HEK293 (cell line): ENCODE data around the gene LAX1.

Experiments used
- CTCF ChIA-PET: fragments of 350-600 bp; formaldehyde crosslinking; extraction: SDS; loops from one replicate; lab custom pipeline; 2021; ENCODE audit warnings: antibody characterized with exemption; lab: Yijun Ruan, JAX
- POLR2A ChIA-PET: fragments of 300-600 bp; formaldehyde crosslinking; extraction: SDS; loops from one replicate; lab custom pipeline; 2020; ENCODE audit warnings: antibody characterized with exemption, inconsistent platforms; lab: Yijun Ruan, JAX
- H3K27ac ChIP-seq: fragments of 200-500 bp; sonication (Bioruptor generic); 2 replicates; pipeline ENCODE4 v1.5.1; 2014; ENCODE audit warnings: low read depth, low read length, control low read depth, inconsistent platforms; ENCODE audit errors: extremely low read depth
- H3K36me3 ChIP-seq, 2 experiments: fragments of 200-500 bp in 1 of 2; sonication (Bioruptor generic) in 1 of 2; 1 replicate in 1 of 2; 2 replicates in 1 of 2; pipeline ENCODE4 v1.5.1; 2014 to 2017; ENCODE audit warnings: inconsistent platforms in 2 of 2, low read length in 2 of 2; ENCODE audit not compliant: control insufficient read depth in 2 of 2, insufficient read depth in 1 of 2
- H3K4me1 ChIP-seq: fragments of 200-500 bp; sonication (Bioruptor generic); 2 replicates; pipeline ENCODE4 v1.5.1; 2014; ENCODE audit warnings: mild to moderate bottlenecking, low read length, inconsistent platforms; ENCODE audit not compliant: control insufficient read depth, insufficient read depth
- H3K4me3 ChIP-seq: 2 replicates; pipeline ENCODE4 v1.5.1; 2011; ENCODE audit warnings: low read depth, mild to moderate bottlenecking, control low read depth, low read length, moderate library complexity
- H3K9me3 ChIP-seq: fragments of 200-500 bp; sonication (Bioruptor generic); 2 replicates; pipeline ENCODE4 v1.5.1; 2014; ENCODE audit warnings: low read depth, low read length, inconsistent platforms; ENCODE audit not compliant: control insufficient read depth, insufficient read depth
- KLF8 ChIP-seq: fragments of 450-650 bp; formaldehyde crosslinking; IDR thresholded peaks from 2 replicates; pipeline ENCODE4 v1.5.1; 2016; ENCODE audit warnings: missing biosample characterization, missing genetic modification characterization
- PRDM1 ChIP-seq: fragments of 450-650 bp; formaldehyde crosslinking; IDR thresholded peaks from 2 replicates; pipeline ENCODE4; 2016; ENCODE audit warnings: missing biosample characterization, missing genetic modification characterization
- RBAK ChIP-seq: fragments of 450-650 bp; formaldehyde crosslinking; IDR thresholded peaks from 2 replicates; pipeline ENCODE4 v1.5.1; 2016; ENCODE audit warnings: missing biosample characterization, missing genetic modification characterization
- TRIM28 ChIP-seq: IDR thresholded peaks from 2 replicates; pipeline ENCODE4 v1.6.1; 2011; ENCODE audit warnings: low read length, control low read depth, borderline replicate concordance
- YY1 ChIP-seq: fragments of 450-650 bp; formaldehyde crosslinking; IDR thresholded peaks from 2 replicates; pipeline ENCODE4 v1.5.1; 2018; ENCODE audit warnings: missing biosample characterization, missing genetic modification characterization
- ZBTB21 ChIP-seq: fragments of 450-650 bp; formaldehyde crosslinking; IDR thresholded peaks from 2 replicates; pipeline ENCODE4 v1.5.1; 2017; ENCODE audit warnings: missing biosample characterization, missing genetic modification characterization
- ZBTB48 ChIP-seq: fragments of 450-650 bp; formaldehyde crosslinking; IDR thresholded peaks from 2 replicates; pipeline ENCODE4 v1.5.1; 2016; ENCODE audit warnings: missing biosample characterization, missing genetic modification characterization
- ZFP37 ChIP-seq: fragments of 450-650 bp; formaldehyde crosslinking; IDR thresholded peaks from 2 replicates; pipeline ENCODE4 v1.5.1; 2016; ENCODE audit warnings: missing biosample characterization, missing genetic modification characterization
- ZNF155 ChIP-seq: fragments of 450-650 bp; formaldehyde crosslinking; IDR thresholded peaks from 2 replicates; pipeline ENCODE4 v1.5.1; 2016; ENCODE audit warnings: missing biosample characterization, missing genetic modification characterization
- ZNF16 ChIP-seq: fragments of 450-650 bp; formaldehyde crosslinking; IDR thresholded peaks from 2 replicates; pipeline ENCODE4 v1.5.1; 2016; ENCODE audit warnings: low read depth, missing biosample characterization, missing genetic modification characterization
- ZNF202 ChIP-seq: fragments of 450-650 bp; formaldehyde crosslinking; IDR thresholded peaks from 2 replicates; pipeline ENCODE4 v1.5.1; 2016; ENCODE audit warnings: missing biosample characterization, missing genetic modification characterization, borderline replicate concordance
- ZNF221 ChIP-seq: fragments of 450-650 bp; formaldehyde crosslinking; IDR thresholded peaks from 2 replicates; pipeline ENCODE4 v1.5.1; 2017; ENCODE audit warnings: missing biosample characterization, missing genetic modification characterization, borderline replicate concordance
- ZNF239 ChIP-seq: fragments of 450-650 bp; formaldehyde crosslinking; IDR thresholded peaks from 2 replicates; pipeline ENCODE4 v1.5.1; 2016; ENCODE audit warnings: missing biosample characterization, missing genetic modification characterization
- ZNF404 ChIP-seq: fragments of 450-650 bp; formaldehyde crosslinking; IDR thresholded peaks from 2 replicates; pipeline ENCODE4 v1.5.1; 2017; ENCODE audit warnings: missing biosample characterization, missing genetic modification characterization
- ZNF549 ChIP-seq: fragments of 450-650 bp; IDR thresholded peaks from 2 replicates; pipeline ENCODE4 v1.5.1; 2018; ENCODE audit warnings: missing biosample characterization, missing genetic modification characterization, mild to moderate bottlenecking, inconsistent platforms, moderate library complexity
- ZNF768 ChIP-seq: fragments of 450-650 bp; formaldehyde crosslinking; IDR thresholded peaks from 2 replicates; pipeline ENCODE4 v1.5.1; 2018; ENCODE audit warnings: missing biosample characterization, mild to moderate bottlenecking, missing genetic modification characterization
- ZNF785 ChIP-seq: fragments of 450-650 bp; formaldehyde crosslinking; IDR thresholded peaks from 2 replicates; pipeline ENCODE4 v1.5.1; 2016; ENCODE audit warnings: missing biosample characterization, missing genetic modification characterization
- ZSCAN30 ChIP-seq: fragments of 450-650 bp; IDR thresholded peaks from 2 replicates; pipeline ENCODE4 v1.5.1; 2018; ENCODE audit warnings: missing biosample characterization, mild to moderate bottlenecking, missing genetic modification characterization, moderate library complexity
- TF ChIP-seq, protein P1 (sequence below): fragments of 450-650 bp; formaldehyde crosslinking; IDR thresholded peaks from 2 replicates; pipeline ENCODE4 v1.5.1; 2016; ENCODE audit warnings: missing biosample characterization, missing genetic modification characterization
- TF ChIP-seq, protein P2 (sequence below): fragments of 450-650 bp; formaldehyde crosslinking; IDR thresholded peaks from 2 replicates; pipeline ENCODE4 v1.5.1; 2016; ENCODE audit warnings: missing biosample characterization, missing genetic modification characterization
- TF ChIP-seq, protein P3 (sequence below): fragments of 450-650 bp; formaldehyde crosslinking; optimal IDR thresholded peaks from 2 replicates; pipeline ENCODE3; 2016; ENCODE audit warnings: missing biosample characterization, mild to moderate bottlenecking, missing genetic modification characterization
- TF ChIP-seq, protein P4 (sequence below): fragments of 450-650 bp; formaldehyde crosslinking; IDR thresholded peaks from 2 replicates; pipeline ENCODE4 v1.5.1; 2016; ENCODE audit warnings: missing biosample characterization, missing genetic modification characterization
- TF ChIP-seq, protein P5 (sequence below): fragments of 450-650 bp; formaldehyde crosslinking; IDR thresholded peaks from 2 replicates; pipeline ENCODE4 v1.5.1; 2016; ENCODE audit warnings: missing biosample characterization, missing genetic modification characterization, borderline replicate concordance

The LAX1 gene

DNA sequence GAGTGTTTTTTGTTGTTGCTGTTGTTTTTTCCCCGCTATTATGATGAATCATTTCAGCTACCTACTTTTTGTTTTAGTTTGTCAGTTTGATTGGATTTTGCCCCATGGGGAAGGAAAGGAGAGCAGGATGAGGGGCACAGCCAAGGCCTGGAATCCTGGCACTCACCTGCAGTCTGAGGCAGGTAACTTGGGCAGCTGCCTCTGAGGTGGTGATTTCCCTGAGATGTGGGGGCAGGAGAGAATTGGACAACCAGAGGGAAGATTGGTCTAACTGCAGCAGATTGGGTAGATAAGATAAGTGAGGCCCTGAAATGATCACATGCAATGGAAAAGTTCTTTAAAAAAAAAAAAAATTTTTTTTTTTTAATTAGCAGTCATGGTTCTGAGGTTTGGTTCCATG, 1.5 kb upstream of the LAX1 start:
- Histone ChIP-seq H3K27ac (no peak overlapping the region), H3K36me3 (no peaks in the 10 kb centered on the region), H3K9me3 (no peaks in the 10 kb centered on the region), H3K4me3 (no peak overlapping the region), H3K4me1 (no peaks in the 10 kb centered on the region)
- POLR2A ChIA-PET: no interaction called here
- TF ChIP-seq ZSCAN30 (tag by site-specific recombination) (no peak), ZNF404 (tag by site-specific recombination) (no peak), ZNF239 (tag by site-specific recombination) (no peak), KLF8 (tag by site-specific recombination) (no peak), ZBTB48 (tag by site-specific recombination) (no peak), PRDM1 (no peak), ZNF549 (tag by site-specific recombination) (no peak), ZBTB21 (tag by site-specific recombination) (no peak)
- TF ChIP-seq, protein P1, sequence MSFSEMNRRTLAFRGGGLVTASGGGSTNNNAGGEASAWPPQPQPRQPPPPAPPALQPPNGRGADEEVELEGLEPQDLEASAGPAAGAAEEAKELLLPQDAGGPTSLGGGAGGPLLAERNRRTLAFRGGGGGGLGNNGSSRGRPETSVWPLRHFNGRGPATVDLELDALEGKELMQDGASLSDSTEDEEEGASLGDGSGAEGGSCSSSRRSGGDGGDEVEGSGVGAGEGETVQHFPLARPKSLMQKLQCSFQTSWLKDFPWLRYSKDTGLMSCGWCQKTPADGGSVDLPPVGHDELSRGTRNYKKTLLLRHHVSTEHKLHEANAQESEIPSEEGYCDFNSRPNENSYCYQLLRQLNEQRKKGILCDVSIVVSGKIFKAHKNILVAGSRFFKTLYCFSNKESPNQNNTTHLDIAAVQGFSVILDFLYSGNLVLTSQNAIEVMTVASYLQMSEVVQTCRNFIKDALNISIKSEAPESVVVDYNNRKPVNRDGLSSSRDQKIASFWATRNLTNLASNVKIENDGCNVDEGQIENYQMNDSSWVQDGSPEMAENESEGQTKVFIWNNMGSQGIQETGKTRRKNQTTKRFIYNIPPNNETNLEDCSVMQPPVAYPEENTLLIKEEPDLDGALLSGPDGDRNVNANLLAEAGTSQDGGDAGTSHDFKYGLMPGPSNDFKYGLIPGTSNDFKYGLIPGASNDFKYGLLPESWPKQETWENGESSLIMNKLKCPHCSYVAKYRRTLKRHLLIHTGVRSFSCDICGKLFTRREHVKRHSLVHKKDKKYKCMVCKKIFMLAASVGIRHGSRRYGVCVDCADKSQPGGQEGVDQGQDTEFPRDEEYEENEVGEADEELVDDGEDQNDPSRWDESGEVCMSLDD (tag by site-specific recombination): no peak
- TF ChIP-seq, protein P2, sequence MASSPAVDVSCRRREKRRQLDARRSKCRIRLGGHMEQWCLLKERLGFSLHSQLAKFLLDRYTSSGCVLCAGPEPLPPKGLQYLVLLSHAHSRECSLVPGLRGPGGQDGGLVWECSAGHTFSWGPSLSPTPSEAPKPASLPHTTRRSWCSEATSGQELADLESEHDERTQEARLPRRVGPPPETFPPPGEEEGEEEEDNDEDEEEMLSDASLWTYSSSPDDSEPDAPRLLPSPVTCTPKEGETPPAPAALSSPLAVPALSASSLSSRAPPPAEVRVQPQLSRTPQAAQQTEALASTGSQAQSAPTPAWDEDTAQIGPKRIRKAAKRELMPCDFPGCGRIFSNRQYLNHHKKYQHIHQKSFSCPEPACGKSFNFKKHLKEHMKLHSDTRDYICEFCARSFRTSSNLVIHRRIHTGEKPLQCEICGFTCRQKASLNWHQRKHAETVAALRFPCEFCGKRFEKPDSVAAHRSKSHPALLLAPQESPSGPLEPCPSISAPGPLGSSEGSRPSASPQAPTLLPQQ (tag by site-specific recombination): no peak
- TF ChIP-seq, protein P3, sequence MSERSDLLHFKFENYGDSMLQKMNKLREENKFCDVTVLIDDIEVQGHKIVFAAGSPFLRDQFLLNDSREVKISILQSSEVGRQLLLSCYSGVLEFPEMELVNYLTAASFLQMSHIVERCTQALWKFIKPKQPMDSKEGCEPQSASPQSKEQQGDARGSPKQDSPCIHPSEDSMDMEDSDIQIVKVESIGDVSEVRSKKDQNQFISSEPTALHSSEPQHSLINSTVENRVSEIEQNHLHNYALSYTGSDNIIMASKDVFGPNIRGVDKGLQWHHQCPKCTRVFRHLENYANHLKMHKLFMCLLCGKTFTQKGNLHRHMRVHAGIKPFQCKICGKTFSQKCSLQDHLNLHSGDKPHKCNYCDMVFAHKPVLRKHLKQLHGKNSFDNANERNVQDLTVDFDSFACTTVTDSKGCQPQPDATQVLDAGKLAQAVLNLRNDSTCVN (tag by site-specific recombination): no peak
- CTCF ChIA-PET: no interaction called here

DNA sequence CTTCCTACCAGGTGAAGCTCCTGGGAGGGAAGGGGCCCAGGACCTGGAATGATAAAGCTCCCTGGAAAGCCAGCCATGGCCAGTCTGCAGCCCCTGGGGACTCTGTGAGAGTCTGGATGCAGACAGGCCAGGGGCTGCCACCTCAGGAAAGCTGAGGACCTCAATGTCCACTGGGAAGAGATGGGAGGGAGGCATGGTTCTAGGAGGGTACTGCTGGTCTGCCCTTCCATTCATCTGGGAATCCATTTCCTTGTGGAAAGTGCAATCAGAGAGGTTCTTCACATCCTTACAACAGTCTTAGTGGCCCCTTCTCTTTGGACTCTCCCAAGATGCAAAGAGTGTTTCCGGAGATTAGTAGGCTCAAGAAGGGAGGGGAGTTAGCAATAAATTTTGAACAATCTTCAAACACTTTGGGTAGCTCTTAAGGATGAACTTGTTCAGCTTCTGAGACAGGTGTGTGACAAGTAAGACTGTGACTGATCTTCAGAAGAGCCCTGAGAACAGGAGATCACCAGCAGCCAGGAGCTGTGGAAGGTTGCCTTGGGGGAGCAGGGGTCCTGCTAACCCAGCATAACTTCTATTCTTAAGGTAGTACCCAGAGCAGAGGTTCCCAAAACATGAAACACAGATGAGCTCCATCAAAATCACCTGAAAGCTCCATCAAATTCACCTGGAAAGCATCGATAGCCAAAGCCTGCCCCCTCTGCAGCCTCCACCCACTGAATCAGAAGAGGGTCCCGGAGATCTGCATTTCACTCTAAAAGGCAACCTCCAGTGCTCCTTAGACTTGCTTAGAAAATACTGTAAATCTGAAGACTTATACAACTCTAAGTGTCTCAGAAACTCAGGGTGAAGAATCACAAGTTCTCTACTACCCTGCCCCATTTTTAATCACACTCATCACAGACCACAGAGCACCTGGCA, 616 bp upstream of the LAX1 start:
- CTCF ChIA-PET: no interaction called here
- Histone ChIP-seq H3K9me3 (no peaks in the 10 kb centered on the region), H3K4me1 (no peaks in the 10 kb centered on the region), H3K4me3 (no peak overlapping the region), H3K36me3 (no peaks in the 10 kb centered on the region), H3K27ac (no peak overlapping the region)
- POLR2A ChIA-PET: interaction anchor here (0.5 kb wide), 1 partner anchor 43 kb away, joined by 9 read pairs; no protein-coding TSS in a partner anchor
- TF ChIP-seq ZFP37 (no peak), ZNF785 (tag by site-specific recombination) (no peak), ZNF221 (no peak), RBAK (no peak), ZNF768 (tag by site-specific recombination) (no peak), YY1 (tag by site-specific recombination) (no peak), ZNF202 (tag by site-specific recombination) (no peak), ZNF155 (tag by site-specific recombination) (no peak), ZNF16 (no peak), TRIM28 (no peak)
- TF ChIP-seq, protein P4, sequence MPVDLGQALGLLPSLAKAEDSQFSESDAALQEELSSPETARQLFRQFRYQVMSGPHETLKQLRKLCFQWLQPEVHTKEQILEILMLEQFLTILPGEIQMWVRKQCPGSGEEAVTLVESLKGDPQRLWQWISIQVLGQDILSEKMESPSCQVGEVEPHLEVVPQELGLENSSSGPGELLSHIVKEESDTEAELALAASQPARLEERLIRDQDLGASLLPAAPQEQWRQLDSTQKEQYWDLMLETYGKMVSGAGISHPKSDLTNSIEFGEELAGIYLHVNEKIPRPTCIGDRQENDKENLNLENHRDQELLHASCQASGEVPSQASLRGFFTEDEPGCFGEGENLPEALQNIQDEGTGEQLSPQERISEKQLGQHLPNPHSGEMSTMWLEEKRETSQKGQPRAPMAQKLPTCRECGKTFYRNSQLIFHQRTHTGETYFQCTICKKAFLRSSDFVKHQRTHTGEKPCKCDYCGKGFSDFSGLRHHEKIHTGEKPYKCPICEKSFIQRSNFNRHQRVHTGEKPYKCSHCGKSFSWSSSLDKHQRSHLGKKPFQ (tag by site-specific recombination): no peak
- TF ChIP-seq, protein P5, sequence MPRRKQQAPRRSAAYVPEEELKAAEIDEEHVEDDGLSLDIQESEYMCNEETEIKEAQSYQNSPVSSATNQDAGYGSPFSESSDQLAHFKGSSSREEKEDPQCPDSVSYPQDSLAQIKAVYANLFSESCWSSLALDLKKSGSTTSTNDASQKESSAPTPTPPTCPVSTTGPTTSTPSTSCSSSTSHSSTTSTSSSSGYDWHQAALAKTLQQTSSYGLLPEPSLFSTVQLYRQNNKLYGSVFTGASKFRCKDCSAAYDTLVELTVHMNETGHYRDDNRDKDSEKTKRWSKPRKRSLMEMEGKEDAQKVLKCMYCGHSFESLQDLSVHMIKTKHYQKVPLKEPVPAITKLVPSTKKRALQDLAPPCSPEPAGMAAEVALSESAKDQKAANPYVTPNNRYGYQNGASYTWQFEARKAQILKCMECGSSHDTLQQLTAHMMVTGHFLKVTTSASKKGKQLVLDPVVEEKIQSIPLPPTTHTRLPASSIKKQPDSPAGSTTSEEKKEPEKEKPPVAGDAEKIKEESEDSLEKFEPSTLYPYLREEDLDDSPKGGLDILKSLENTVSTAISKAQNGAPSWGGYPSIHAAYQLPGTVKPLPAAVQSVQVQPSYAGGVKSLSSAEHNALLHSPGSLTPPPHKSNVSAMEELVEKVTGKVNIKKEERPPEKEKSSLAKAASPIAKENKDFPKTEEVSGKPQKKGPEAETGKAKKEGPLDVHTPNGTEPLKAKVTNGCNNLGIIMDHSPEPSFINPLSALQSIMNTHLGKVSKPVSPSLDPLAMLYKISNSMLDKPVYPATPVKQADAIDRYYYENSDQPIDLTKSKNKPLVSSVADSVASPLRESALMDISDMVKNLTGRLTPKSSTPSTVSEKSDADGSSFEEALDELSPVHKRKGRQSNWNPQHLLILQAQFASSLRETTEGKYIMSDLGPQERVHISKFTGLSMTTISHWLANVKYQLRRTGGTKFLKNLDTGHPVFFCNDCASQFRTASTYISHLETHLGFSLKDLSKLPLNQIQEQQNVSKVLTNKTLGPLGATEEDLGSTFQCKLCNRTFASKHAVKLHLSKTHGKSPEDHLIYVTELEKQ (tag by site-specific recombination): no peak
